Nucleus accumbens (tissue), 56 donors: ENCODE measurements around the gene CRYZL1.

Experiments used
- DNase-seq, 56 donors: peaks; one replicate each; lab custom pipeline; 2025; lab: John Stamatoyannopoulos, UW

Gene CRYZL1

DNA sequence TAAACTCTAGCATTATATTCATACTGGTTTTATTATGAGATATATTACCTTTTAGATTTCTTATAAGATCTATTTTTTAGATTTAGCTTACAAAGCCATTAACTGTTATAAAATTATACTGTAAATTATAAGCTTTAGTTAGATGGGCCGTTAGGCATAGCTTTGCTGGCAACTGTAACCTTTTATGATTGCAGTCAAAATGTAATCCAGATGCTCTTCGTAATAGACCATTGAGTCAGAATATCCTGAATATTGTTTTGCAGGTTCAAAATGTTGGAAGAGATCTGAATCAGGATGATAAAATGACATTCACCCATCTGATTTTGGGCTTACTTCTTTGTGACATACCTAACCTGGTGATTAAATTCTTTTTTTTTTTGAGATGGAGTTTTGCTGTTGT lies 21.7 kb upstream of the CRYZL1 start:
- DNase-seq, result no peak

DNA sequence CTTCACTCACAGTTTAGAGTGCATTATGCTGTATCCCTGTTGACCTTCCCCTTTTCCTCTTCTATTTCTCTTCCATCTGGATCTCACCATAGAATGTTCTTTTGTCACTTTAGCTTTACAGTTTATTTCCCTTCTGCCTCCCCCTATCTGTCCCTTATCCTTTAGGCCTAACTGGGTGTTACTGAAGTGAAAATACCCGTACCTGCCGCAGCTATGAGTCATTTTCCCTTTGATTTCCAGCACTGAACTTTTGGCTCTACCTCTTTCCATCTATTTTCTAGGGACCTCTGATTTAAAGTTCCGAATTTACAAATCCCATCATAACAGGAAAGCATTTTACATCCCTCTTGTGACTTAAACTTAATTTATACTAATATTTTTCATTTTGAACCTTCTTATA lies 20.5 kb upstream of the CRYZL1 start:
- DNase-seq, result no peak

DNA sequence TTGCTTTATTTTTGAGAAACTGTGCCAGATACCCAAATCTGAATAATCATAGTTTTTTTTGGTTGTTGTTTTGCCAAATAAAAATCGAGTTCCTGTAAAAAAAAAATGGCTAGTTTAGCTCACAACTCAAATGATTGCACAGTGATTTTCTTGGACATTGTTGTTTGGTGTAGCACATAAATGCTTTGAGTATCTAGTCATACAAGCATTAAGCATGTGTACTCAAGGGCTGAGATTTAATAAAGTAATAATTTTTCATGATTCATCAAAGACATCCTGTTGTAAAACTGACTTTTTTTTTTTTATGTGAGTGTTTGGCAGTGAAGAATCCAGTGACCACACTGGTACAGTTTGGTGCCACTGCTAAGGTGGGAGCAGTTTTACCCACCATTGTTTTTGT lies 19.6 kb upstream of the CRYZL1 start:
- DNase-seq, result no peak

DNA sequence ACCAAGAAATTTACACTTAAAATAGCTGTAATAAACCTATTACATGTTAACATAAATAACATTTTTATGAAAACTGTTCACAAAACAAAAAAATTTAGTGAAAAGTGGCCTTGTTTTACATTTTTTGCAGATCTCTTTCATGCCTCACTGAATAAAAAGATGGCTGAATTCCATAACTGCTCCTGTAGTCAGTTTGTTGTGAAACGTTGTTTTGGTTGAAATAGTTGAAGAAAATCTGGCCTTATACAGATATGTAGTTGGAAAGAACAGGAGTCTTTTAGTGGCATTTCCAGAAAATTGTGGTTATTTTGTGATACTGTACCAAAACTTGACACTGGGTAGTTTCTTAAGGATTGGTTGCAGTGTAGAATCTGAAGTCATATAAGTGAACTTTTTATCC lies 18.9 kb upstream of the CRYZL1 start:
- no peak for DNase-seq

DNA sequence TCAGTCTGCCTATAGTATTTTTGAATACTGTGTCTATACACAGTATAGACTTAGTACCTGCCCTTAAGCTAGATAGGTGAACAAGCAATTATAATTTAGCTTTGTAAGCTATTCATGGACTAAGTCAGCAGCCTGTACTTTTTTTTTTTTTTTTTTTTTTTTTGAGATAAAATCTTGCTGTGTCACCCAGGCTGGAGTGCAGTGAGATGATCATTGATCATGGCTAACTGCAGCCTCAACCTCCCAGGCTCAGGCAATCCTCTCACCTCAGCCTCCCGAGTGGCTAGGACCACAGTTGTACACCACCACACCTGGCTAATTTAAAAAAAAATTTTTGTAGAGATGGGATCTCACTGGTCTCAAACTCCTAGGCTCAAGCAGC lies 18.0 kb upstream of the CRYZL1 start:
- DNase-seq, result no peak

DNA sequence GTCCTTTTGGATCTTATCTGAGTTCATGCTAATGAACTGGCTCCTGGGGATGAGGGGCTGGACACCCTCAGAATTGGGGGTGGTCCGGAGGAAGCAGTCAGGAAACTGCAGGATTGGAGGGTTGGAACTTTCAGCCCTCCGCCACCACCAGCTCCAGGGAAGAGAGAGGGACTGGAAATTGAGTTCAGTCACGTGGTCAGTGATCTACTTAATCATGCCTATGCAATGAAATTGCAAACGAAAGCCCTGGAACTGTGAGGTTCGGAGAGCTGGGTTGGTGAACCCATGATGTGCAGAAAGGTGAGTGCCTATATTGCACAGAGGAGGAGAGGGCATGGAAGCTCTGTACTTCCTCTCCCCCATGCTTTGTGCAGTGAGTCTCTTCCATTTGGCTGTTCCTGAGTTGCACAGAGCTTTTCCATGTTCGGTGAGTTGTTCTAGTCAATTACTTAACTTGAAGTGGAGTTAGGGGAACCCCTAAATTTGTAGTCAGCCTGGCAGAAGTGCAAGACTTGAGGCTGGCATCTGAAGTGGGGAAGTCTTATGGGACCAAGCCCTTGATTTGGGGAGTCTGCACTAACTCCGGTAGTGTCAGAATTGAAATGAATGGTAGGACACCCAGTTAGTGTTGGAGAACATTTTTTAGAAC lies 17.5 kb upstream of the CRYZL1 start:
- no peak for DNase-seq

DNA sequence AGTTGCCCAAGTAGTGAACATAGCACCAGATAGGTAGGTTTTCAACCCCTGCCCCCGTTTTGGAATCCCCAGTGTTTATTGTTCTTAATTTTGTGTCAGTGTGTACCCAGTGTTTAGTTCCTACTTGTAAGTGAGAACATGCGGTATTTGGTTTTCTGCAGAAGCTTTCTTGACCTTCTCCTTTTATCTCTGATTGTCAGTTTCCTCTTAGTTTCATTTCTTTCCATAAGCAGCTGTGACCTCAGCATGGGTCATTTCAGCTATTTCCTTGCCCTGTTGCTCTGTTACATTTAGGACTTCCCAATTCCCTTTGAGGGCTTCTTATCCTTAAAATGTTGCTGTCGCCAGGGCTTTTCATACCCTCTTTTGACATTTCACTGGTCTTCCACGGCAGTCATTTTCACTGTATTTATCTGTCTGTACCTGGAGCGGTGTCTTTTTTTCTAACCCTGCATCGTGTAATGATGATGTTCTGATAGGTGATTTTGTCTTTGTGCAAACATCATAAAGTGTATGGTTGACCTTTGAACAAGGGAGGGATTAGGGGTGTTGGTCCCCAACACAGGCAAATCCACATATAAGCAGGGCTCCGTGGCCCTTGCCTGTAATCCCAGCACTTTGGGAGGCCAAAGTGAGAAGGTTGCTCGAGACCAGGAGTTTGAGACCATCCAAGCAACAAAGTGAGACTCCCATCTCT lies 15.7 kb upstream of the CRYZL1 start:
- DNase-seq, result no peak

DNA sequence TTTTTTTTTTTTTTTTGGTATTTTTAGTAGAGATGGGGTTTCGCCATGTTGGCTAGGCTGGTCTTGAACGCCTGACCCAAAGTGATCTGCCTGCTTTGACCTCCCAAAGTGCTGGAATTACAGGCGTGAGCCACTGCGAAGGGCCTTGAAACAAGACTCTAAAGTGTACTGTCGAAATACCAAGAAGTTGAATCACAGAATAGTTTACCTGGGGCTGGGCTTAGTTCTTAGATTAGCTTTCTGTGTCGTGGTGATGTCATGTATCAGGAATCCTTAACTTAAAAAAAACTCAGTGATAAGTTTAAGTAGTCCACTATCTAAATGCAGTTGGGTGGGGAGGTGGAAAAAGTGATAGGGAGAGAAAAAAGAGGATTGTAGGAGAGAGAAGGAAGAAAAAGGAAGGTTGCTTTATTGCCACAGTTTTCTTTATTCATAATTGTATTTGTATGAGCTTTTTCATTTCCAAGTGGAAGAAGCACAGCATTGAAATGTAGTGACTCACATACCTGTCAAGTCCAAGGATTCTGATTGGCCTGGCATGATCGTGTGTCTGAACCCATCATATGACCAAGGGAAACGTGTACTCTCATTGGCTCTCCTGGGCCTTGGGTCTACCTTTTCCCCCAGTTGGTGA lies 14.2 kb upstream of the CRYZL1 start:
- no peak for DNase-seq

DNA sequence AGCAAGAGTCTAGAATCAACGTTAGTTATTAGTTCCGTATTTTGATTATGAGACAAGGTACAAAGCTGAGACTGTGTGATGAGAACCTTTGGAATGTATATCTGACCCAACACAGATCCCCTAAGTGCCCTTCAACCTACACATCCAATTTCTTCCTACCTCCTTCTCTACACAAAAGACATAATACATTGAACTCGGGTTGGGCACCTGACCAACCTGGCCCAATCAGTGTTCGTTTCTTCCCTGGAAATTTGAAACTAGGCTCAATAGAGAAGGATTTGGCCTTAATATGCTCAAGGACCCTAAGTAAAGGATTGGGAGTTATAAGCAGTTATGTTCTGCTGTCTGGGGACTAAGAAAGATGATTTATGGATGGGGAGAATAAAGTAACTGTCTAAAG lies 12.9 kb upstream of the CRYZL1 start:
- DNase-seq, result no peak

DNA sequence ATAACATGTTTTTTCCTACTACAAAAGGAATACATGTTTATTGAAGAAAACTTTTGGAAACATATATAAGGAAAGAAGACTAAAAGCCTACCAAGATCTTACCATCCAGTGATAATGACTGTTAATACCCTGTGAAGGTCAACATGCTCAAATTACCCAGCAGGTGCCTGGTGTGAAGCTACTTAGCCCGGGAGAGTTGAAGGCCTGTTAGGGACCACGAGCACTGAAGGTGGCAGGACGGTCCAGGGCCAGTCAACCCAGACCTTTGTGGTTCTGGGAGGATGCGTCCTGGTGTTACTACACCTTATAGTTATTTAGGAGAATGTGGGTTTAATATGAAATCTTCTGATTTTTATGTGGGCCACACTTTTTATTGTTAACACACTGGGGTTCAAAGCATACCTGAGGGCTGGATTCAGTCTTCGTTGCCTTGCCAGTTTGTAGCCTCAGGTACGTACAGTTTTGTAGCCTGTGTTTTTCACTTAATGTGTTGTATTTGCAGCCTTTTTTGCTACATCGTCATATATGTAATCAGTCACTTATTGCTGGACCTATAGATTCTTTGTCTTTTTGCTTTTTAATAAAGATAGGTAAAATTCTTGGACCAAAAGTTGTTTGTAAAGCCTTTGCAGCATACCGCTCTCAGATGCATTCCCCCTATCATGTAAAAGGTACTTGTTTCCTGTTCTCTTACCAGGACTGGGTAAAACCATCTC lies 10.6 kb upstream of the CRYZL1 start:
- no peak for DNase-seq

DNA sequence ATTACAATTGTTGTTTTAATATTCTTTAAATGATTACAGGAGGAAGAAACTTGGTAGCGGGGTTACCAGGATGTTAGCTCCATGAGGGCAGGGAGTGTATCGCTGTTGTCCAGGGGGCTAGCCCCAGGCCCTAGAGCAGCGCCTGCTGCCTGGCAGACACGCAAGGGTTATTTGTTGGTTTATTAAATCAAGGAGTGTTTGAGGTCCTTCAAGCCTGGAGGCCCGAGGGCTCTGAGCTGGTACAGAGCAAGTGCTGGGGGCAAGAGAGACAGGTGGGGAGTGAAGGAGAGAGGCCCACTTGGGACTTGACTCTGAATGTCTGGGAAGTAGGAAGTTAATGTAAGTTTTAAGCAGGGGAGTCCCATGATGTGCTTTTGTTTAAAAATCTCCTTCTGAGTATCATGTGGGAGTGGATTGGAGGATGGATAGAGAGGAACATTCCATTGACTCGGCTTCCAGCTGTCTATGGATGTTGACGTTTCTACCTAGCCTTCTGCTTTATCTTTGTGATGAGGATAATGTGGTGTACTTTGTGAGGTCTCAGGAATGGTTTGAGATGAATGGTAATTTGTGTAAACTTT lies 9.5 kb upstream of the CRYZL1 start:
- no peak for DNase-seq

DNA sequence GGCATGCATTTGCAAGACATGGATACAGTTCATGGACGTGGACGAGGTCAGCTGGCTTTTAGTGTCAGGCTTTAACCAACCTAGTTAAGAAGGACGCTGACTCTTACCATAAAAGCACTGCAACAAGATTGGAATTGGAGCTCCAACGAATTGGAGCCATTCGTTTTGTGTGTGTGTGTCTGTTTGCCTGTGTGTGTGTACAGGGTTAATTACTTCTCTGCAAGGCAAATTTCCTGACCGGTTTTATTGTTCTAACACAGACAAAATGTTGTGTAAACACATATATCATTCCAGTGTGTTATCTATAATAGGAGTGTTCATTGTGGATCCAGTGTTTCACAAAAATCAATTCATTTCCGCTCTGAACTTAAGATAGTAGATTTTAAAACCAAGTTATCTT lies 8.7 kb upstream of the CRYZL1 start:
- DNase-seq, result no peak

DNA sequence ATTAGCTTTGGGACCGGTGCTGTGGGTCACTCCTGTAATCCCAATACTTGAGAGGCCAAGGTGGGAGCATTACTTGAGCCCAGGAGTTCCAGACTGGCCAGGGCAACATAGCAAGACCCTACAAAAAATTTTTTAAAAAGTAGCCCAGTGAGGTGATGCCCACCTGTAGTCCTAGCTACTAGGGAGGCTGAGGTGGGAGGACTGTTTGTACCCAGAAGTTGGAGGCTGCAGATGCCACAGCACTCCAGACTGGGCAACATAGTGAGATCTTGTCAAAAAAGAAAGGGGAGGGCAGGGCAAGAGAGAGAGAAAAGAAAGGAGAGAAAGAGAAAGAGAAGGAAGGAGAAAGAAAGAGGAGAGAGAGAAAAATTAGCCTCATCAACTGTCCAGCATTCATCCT lies 7.0 kb upstream of the CRYZL1 start:
- DNase-seq, result no peak

DNA sequence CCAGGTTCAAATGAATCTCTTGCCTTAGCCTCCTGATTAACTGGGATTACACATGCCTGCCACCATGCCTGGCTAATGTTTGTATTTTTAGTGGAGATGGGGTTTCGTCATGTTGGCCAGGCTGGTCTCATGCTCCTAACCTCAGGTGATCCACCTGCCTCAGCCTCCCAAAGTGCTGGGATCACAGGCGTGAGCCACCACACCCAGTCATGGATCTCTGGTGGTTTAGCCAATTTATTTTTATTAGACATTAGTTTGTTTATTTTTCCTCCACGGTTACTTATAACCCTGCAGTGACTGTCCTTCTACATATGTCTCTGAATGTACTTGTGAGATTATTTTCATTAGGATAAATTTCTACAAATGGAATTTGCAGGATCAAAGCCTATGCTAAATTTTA lies 6.0 kb upstream of the CRYZL1 start:
- no peak for DNase-seq

DNA sequence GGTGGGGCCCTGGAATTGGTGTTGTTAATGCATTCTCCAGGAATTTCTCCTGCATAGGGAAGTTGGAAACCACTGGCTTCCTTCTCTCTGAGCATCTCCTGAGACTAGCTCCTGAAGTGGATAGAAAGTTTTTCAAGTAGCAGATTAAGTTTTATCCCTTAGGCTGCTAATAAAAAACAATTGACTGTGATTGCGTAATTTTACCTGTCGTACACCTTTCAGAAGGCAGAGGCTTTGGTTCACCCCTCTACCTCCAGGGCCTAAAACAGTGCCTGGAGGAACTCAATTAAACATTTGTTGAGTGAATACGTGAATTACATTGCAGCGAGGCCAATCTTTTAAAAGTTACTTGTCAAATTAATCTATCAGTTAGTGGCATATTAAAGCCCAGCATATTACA lies 4.2 kb upstream of the CRYZL1 start:
- no peak for DNase-seq

DNA sequence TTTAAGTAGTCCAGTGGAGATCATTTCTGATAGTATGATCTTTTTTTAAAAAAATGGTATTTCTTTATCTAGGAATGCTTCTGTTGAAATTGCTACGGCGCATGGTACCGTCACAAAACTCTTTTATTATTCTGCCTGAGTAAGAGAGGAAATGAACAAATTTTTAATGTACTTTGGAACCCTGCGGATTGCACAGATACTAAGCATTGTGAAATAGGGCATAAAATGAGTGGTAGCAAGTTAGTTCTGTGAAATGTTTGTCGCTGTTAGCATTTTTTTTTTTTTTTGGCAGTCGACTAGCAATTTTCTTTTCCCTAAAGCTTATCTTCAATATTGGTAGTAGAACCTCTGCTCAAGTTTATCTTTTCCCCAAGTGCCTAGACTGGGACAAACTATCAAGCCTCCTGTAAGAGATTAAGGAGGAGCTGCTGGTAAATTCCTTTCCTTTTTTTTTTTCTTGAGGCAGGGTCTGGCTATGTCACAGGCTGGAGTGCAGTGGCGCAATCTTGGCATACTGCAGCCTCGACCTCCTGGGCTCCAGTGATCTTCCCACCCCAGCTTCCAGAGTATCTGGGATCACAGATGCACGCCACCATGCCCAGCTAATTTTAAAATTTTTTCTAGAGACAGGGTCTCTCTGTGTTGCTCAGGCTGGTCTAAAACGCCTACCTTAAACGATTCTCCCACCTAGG lies 3.0 kb upstream of the CRYZL1 start:
- DNase-seq, result no peak

DNA sequence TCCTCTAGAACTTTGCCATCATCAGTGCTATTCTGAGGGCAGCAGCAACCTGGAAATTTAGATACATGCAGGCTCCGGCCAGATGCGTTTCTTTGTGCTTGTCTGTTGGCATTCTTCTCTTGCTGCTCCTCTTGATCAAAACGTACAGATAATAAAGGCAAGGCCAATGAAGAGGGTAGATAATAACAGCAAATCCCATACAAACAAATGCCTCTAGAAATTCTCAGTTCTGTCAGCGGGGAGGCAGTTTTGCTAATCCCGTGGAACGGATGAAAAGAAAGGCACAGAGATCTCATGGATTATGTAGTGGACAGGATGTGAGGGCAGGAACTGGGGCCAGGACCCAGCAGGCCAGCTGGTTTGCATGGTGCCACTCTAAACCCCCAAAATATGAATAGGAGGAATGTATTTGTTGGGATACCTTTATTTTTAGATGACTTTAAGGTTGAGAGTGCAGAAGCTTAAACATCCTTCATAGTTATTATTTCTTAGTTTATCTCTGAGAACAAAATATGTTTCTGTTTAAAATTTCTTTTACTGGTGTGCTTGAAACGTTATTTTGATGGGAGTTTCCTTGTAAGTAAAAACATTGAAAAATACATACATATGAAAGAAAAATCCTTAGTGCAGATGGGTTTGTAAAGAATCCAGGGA lies 2.2 kb upstream of the CRYZL1 start:
- DNase-seq, result peak in 3 of 56 donors; percentile 5 to 26 (median 6)

DNA sequence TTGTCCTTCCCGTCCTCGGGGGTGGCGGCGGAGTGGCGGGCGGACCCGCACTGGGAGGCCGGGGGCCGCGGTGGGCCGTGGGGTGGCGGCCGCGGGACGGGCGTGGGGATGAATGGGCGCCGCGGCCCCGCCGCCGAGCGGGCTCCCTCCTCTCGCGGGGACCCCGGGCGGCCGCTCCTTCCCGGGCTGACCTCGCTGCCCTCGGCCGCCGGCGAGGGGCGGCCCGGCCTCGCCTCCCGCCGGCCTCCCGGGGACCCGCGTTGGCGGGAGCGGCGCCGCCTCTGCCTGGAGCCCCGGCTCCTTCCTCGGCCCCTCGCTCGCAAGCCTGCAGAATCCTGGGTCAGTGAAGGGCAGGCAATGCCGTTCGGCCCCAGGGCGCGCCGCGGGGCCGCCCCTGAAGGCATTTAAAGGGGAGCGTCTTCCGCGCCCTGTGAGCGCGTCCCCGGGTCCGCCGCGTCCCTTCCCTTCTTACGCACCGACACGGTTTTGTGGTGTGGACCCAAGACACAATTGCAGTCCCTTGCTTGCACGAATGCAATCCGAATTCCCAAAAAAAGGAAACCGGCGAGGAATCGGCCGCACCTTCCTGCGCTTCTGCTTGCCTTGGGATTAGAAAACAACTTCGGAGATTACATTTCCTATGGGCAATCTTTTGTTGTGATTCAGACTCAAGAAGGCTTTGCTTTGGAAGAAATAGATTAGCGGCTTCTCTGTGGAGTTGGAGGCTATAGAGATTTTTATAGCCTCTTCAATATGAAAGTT lies 1.5 kb upstream of the CRYZL1 start:
- DNase-seq, result peak in 25 of 56 donors; percentile 2 to 66 (median 14)
